Measurements from ENCODE around the gene ATAD2B. TPM values are rescaled to one million over a fixed set of nuclear protein-coding genes. Genes with fewer than 3 reads are reported as not detected.
"Not testable (repeated sequence)": the region's sequence is repeated elsewhere in the genome, so short reads cannot be mapped to it uniquely, and the experiment has no call there.

Gene ATAD2B
- total RNA-seq, 2 experiments from 2014 or later: 13.2 to 14.3 TPM

DNA sequence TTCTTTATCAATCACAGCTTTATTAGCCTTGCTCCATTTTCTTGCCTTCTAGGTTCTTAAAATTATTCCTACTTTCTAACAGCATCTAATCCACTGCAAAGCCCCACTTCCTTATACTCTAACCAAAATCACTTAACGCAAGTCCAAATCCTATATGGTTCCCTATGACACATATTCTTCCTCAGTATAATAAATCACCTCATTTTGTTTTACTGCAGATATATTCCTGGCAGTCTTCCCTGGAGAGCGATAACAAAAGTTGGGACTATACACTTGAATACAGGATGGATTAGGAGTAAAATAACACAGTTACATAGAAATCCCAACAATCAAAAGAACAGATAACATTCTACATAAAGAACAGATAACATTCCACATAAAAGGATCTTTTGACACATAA is 144.8 kb downstream of the ATAD2B start:
- no peak for DNase-seq
- H3K9me3 Mint-ChIP-seq: no peaks in the 10 kb centered on the region
- intact Hi-C loops (cut with micrococcal nuclease): no loop called here
- no peaks in the 10 kb centered on the region for H3K4me1 Mint-ChIP-seq (ENCODE audit: low read depth)
- ChIA-PET POLR2A (no interaction called here), CTCF (no interaction called here)
- H3K27me3 Mint-ChIP-seq: no peaks in the 10 kb centered on the region
- H3K4me3 Mint-ChIP-seq: no peak overlapping the region
- H3K27ac Mint-ChIP-seq: no peak overlapping the region
- peaks cover 11% of the 10 kb centered on the region for H3K36me3 Mint-ChIP-seq

DNA sequence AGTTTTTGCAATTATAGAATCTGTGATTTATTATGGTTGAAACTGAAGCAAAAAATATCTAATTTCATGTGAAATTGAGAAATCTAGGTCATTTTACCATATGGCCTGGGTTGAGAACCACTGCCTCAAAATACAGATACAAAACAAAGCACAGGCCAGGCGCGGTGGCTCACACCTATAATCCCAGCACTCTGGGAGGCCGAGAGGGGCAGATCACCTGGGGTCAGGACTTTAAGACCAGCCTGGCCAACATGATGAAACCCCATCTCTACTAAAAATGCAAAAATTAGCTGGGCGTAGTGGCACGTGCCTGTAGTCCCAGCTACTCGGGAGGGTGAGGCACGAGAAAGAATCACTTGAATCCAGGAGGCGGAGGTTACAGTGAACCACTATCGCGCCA is 146.5 kb downstream of the ATAD2B start:
- peaks cover 16% of the 10 kb centered on the region for H3K36me3 Mint-ChIP-seq
- CTCF ChIA-PET; H3K4me3 Mint-ChIP-seq; H3K9me3 Mint-ChIP-seq; DNase-seq; H3K27ac Mint-ChIP-seq; H3K27me3 Mint-ChIP-seq; H3K4me1 Mint-ChIP-seq (ENCODE audit: low read depth); POLR2A ChIA-PET; intact Hi-C loops (cut with micrococcal nuclease): not testable (repeated sequence)

DNA sequence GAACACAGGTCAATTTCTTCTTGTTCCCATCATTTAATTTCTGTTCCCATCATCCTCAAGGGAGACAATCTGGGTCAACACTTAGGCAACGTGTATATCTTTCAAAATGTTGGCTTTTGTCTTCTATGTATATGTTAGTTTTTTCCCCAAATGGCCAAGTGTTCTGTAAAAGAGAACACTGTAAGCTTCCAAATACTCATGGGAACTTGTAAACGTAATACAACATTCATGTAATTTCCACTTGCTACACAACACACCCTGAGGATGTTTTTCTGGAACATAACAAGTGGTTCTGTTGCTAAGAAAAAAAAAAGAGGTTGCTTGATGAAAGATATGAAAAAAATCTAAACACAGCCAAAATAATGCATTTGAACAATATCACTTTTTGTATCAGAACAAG is 149.1 kb downstream of the ATAD2B start:
- no peak for DNase-seq
- CTCF ChIA-PET: no interaction called here
- intact Hi-C loops (cut with micrococcal nuclease): no loop called here
- Mint-ChIP-seq H3K27ac (no peak overlapping the region), H3K4me3 (no peak overlapping the region), H3K27me3 (no peaks in the 10 kb centered on the region), H3K36me3 (peaks cover 20% of the 10 kb centered on the region), H3K9me3 (no peaks in the 10 kb centered on the region), H3K4me1 (ENCODE audit: low read depth) (no peaks in the 10 kb centered on the region)
- POLR2A ChIA-PET: no interaction called here

DNA sequence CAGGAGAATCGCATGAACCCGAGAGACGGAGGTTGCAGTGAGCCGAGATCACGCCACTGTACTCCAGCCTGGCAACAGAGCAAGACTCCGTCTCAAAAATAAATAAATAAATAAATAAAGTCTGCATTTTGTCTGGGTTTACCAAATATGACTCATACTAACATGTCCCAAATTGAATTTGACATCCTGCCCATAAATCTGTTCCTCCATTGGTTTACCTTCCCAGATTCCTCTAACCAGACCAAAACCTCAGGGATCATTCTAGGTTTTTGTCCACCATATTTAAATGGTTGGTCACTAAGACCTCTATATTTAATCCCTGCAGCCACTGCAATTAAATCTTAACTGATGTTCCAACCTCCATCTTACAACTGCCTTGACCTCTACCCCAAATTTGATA is 150.9 kb downstream of the ATAD2B start:
- CTCF ChIA-PET: no interaction called here
- DNase-seq: no peak
- peaks cover 32% of the 10 kb centered on the region for H3K36me3 Mint-ChIP-seq
- H3K27me3 Mint-ChIP-seq: no peaks in the 10 kb centered on the region
- no peaks in the 10 kb centered on the region for H3K4me1 Mint-ChIP-seq (ENCODE audit: low read depth)
- no peak overlapping the region for H3K27ac Mint-ChIP-seq
- H3K4me3 Mint-ChIP-seq: no peak overlapping the region
- intact Hi-C loops (cut with micrococcal nuclease): no loop called here
- POLR2A ChIA-PET: no interaction called here
- H3K9me3 Mint-ChIP-seq: no peaks in the 10 kb centered on the region

DNA sequence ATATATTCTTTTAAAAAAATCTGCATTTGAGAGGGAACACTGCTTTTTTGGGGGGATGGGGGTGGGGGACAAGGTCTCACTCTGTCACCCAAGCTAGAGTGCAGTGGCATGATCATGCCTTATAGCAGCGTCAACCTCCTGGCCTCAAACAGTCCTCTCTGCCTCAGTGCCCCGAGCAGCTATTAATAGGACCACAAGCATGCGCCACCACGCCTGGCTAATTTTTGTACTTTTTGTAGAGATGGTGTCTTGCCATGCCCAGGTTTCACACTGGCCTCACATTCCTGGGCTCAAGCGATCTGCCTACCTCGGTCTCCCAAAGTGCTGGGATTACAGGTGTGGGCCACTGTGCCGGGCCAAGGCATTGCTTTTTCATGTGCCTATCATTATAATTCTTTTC is 154.2 kb downstream of the ATAD2B start:
- H3K36me3 Mint-ChIP-seq: peaks cover 38% of the 10 kb centered on the region
- ChIA-PET CTCF (no interaction called here), POLR2A (no interaction called here)
- H3K27ac Mint-ChIP-seq: no peak overlapping the region
- no peaks in the 10 kb centered on the region for H3K9me3 Mint-ChIP-seq
- no peaks in the 10 kb centered on the region for H3K27me3 Mint-ChIP-seq
- H3K4me1 Mint-ChIP-seq (ENCODE audit: low read depth): no peaks in the 10 kb centered on the region
- intact Hi-C loops (cut with micrococcal nuclease): no loop called here
- no peak overlapping the region for H3K4me3 Mint-ChIP-seq
- no peak for DNase-seq

DNA sequence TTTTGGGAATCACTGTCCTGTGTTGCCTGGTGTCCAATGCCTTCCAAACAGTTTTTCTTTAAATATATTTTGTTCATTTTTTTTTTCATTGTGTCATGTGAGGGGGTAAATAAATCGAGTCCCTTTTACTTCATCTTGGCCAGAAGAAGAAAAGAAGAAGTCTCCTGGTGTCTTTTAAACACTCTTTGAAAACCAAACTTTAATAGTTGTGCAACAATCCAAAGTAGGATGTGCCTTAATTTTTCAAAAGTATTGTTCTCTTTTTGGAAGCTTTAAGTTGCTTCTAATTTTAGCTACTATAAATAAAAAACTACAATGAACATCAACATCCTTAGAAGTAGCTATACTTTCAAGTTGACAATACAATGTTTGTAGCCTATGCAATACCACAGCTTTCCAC is 154.9 kb downstream of the ATAD2B start:
- Mint-ChIP-seq H3K27me3 (no peaks in the 10 kb centered on the region), H3K4me1 (ENCODE audit: low read depth) (no peaks in the 10 kb centered on the region), H3K27ac (no peak overlapping the region), H3K9me3 (no peaks in the 10 kb centered on the region), H3K36me3 (peaks cover 38% of the 10 kb centered on the region), H3K4me3 (no peak overlapping the region)
- DNase-seq: no peak
- ChIA-PET CTCF (no interaction called here), POLR2A (no interaction called here)
- intact Hi-C loops (cut with micrococcal nuclease): no loop called here

DNA sequence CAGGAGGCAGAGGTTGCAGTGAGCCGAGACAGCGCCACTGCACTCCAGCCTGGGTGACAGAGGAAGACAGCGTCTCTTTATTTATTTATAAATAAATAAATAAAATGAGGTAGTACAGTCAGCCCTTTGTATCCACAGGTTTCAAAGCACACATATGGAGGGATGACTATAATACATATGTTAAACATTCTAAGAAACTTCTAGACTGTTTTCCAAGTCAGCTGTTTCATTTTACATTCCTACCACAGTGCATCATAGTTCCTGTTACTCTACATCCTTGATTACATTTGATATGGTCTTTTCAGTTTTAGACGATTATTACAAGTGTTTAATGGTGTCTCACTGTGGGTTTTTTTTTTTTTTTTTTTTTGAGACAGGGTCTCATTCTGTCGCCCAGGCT is 157.6 kb downstream of the ATAD2B start:
- no peaks in the 10 kb centered on the region for H3K9me3 Mint-ChIP-seq
- ChIA-PET CTCF (no interaction called here), POLR2A (no interaction called here)
- no peak for DNase-seq
- no peak overlapping the region for H3K27ac Mint-ChIP-seq
- intact Hi-C loops (cut with micrococcal nuclease): no loop called here
- no peaks in the 10 kb centered on the region for H3K4me1 Mint-ChIP-seq (ENCODE audit: low read depth)
- no peaks in the 10 kb centered on the region for H3K27me3 Mint-ChIP-seq
- no peak overlapping the region for H3K4me3 Mint-ChIP-seq
- peaks cover 28% of the 10 kb centered on the region for H3K36me3 Mint-ChIP-seq

DNA sequence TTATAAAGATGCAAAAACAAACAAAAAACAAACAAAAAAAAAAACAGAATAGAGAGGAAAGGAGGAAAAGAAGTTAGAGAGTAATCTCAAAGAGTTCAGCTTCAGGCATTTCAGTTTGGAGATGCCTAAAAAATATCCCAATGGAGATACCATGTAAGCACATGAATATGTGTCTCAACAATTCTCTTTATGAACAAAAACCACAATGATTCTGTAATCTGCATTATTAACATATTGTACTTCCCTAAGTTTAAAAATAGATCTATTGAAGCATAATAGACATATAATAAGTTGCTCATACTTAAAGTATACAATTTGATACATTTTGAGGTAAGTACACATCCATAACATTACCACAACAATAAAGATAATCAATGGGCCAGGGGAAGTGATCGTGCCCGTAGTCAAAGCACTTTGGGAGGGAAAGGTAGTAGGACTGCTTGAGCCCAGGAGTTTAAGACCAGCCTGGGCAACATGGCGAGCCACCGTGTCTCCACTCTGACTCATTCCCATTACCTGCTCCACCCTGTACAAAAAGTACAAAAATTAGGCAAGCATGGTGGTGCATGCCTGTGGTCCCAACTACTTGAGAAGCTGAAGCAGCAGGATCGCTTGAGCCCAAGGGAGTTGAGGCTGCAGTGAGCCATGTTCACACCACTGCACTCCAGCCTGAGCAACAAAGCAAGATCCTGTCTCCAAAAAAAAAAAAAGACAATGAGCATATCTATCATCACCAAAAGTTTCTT is 158.9 kb downstream of the ATAD2B start:
- peaks cover 29% of the 10 kb centered on the region for H3K36me3 Mint-ChIP-seq
- POLR2A ChIA-PET: no interaction called here
- CTCF ChIA-PET: no interaction called here
- no peak overlapping the region for H3K4me3 Mint-ChIP-seq
- H3K9me3 Mint-ChIP-seq: no peaks in the 10 kb centered on the region
- intact Hi-C loops (cut with micrococcal nuclease): no loop called here
- no peak overlapping the region for H3K27ac Mint-ChIP-seq
- no peaks in the 10 kb centered on the region for H3K27me3 Mint-ChIP-seq
- no peaks in the 10 kb centered on the region for H3K4me1 Mint-ChIP-seq (ENCODE audit: low read depth)
- no peak for DNase-seq

DNA sequence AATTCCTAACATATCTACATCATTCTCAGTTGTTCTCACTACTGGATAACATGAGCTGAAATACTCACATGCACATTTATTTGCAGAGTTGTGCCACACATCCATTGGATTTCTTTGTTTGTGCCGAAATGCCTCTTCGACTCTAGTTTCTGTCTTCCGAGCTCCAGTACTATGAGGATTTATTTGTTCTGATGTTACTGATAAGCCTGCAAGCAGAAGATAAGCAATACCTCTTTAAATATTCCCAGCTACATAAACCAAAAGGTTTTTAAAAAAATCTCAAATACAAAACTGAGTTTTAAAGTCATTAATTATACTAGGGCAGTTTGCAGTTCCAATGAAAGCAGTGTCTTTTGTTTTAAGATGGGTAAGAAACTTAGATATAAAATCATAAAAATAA is 164.8 kb downstream of the ATAD2B start:
- Mint-ChIP-seq H3K9me3 (no peaks in the 10 kb centered on the region), H3K36me3 (peaks cover 14% of the 10 kb centered on the region), H3K4me1 (ENCODE audit: low read depth) (peaks cover 9% of the 10 kb centered on the region), H3K4me3 (no peak overlapping the region), H3K27me3 (no peaks in the 10 kb centered on the region), H3K27ac (no peak overlapping the region)
- POLR2A ChIA-PET: no interaction called here
- intact Hi-C loops (cut with micrococcal nuclease): no loop called here
- no peak for DNase-seq
- CTCF ChIA-PET: no interaction called here

DNA sequence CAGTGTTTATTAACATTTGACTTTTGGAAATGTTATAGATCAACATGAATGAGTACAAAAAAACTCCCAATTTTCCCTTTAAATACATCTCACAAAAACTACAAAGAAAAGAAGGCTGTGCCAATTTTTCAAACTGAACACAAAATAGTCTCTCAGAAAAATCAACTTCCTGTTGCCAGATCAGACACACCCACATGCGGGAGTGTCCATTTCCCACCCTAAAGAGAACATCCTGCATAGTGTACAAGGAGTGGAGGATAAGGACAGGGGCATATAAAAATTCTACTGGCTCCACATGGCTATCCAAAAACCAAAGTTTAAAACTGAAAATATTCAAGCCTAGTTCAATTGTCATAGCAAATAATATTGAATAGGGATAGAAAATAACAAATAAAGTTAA is 165.3 kb downstream of the ATAD2B start:
- CTCF ChIA-PET: no interaction called here
- H3K27me3 Mint-ChIP-seq: no peaks in the 10 kb centered on the region
- no peak overlapping the region for H3K4me3 Mint-ChIP-seq
- no peak for DNase-seq
- POLR2A ChIA-PET: no interaction called here
- H3K9me3 Mint-ChIP-seq: no peaks in the 10 kb centered on the region
- peaks cover 9% of the 10 kb centered on the region for H3K4me1 Mint-ChIP-seq (ENCODE audit: low read depth)
- H3K27ac Mint-ChIP-seq: no peak overlapping the region
- H3K36me3 Mint-ChIP-seq: peaks cover 15% of the 10 kb centered on the region
- intact Hi-C loops (cut with micrococcal nuclease): no loop called here

DNA sequence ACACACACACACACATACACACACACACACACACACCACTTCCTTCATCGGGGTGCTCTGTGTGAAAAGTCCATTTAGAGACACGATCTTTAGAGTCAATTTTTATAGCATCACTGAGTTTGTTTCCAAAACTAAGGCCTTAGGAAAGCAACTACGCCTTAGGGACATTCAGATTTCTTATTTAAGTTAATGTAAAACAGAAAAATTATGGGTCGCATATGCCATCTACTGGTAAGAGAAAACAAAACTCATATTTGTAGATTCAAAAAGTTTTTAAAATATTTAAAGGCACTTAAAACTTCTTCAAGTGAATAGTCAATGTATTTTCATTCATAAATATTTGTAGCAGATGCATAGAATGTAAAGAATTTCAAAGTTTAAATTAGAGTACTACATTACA is 166.2 kb downstream of the ATAD2B start:
- Mint-ChIP-seq H3K4me3 (no peak overlapping the region), H3K36me3 (peaks cover 15% of the 10 kb centered on the region), H3K9me3 (no peaks in the 10 kb centered on the region), H3K4me1 (ENCODE audit: low read depth) (peaks cover 9% of the 10 kb centered on the region), H3K27me3 (no peaks in the 10 kb centered on the region), H3K27ac (no peak overlapping the region)
- CTCF ChIA-PET: no interaction called here
- POLR2A ChIA-PET: no interaction called here
- intact Hi-C loops (cut with micrococcal nuclease): no loop called here
- no peak for DNase-seq

DNA sequence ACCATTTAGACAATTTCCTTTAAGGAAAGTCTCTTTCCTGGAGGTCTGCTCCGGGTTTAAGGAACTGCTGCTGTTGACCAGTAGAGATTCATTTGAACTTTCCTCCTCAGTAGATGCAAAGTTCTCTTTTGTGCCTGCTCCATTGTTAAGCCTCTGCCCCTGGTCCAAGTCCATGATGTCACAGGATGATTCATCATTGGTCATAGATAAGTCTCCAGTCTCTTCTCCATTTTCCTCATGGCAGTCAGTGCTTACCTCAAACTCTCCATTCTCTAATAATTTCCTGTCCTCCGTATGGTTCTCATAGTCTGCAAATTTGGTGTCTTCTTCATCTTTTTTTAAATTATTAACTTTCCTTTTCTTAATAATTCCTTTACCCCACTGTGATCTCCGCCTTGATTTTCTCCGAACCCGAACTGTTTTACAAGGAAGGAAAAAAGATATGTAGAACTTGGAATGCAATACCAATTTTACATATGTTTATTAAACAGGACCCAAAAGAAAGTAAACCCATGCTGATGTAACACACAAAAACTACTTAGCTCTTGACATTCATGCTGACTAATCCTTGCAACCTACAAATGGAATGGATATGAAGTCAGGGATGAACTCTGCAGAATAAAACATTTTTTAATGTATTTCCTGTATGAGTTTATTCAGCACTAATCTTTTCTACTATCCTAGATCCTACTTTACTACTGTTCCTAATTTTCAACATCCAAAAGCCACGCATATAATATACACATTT is 169.1 kb downstream of the ATAD2B start:
- POLR2A ChIA-PET: no interaction called here
- Mint-ChIP-seq H3K4me1 (ENCODE audit: low read depth) (peaks cover 9% of the 10 kb centered on the region), H3K27me3 (no peaks in the 10 kb centered on the region), H3K9me3 (no peaks in the 10 kb centered on the region), H3K27ac (no peak overlapping the region), H3K4me3 (no peak overlapping the region), H3K36me3 (peaks cover 14% of the 10 kb centered on the region)
- no peak for DNase-seq
- intact Hi-C loops (cut with micrococcal nuclease): no loop called here
- CTCF ChIA-PET: no interaction called here

DNA sequence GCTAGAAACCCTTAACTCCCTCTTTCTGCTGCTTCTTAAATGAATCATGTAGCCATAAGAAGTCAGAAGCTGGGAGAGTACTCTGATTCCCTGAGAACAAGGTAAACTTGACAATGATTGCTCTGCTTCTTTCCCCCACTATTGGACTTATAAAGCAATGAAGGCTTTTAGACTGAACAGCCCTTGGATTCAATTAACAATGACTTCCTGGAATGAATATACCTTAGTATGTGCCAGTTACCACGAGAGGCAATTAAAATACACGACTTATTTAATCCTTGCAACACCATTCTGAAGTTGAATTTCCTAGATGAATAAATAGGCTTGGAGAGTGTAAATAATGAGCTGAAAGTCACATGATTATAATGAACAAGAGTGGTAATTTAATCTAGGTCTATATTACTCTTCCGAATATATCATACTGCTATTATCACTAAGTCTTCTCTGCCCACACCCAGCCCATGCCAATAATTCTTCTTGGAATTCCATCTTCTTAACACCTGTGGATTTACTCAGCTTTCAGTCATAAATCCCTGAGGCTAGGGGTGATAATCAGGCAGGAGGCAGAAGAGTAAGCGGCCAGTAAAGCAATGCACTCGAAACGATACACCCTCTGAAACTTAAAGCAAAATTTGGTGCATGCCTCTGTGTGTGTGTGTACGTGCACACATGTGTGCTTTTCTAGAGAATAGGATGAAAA is 170.2 kb downstream of the ATAD2B start:
- DNase-seq: no peak
- Mint-ChIP-seq H3K4me3 (no peak overlapping the region), H3K9me3 (no peaks in the 10 kb centered on the region), H3K27me3 (no peaks in the 10 kb centered on the region), H3K27ac (no peak overlapping the region), H3K4me1 (ENCODE audit: low read depth) (peaks cover 3% of the 10 kb centered on the region), H3K36me3 (peaks cover 15% of the 10 kb centered on the region)
- intact Hi-C loops (cut with micrococcal nuclease): no loop called here
- ChIA-PET CTCF (no interaction called here), POLR2A (interaction anchor here (0.6 kb wide), 1 partner anchor 291 kb away, joined by 3 read pairs; no protein-coding TSS in a partner anchor)
